ENCODE measurements around the gene IFI35. TPM values are rescaled to one million over a fixed set of nuclear protein-coding genes. Genes with fewer than 3 reads are reported as not detected.

IFI35 gene
- total and polyA plus RNA-seq, 3 donors from 2014 or later: 8.0 to 15.0 (median 12.7) TPM

- Histone ChIP-seq H3K4me1 (peaks cover 8% of the 10 kb centered on the region), H3K9me3 (no peaks in the 10 kb centered on the region), H3K4me3 (no peak overlapping the region), H3K27me3 (no peaks in the 10 kb centered on the region), H3K27ac (no peak overlapping the region), H3K36me3 (ENCODE audit: low read depth, missing control alignments) (no peaks in the 10 kb centered on the region)
- TF ChIP-seq CTCF (IDR thresholded peaks at IDR 0.05) (no peak), POLR2A (IDR thresholded peaks at IDR 0.05) (no peak)
- WGBS, 2 donors: 85 to 90% methylated on average over 2 to 3 of the region's 3 CpGs
- DNase-seq: no peak
- intact Hi-C loops (cut with DNase I; ENCODE audit: low total_unique reads): no loop called here
Observed at GRCh38 chr17:43031666-43032065, 25.1 kb downstream of the IFI35 start.

- intact Hi-C loops (cut with DNase I; ENCODE audit: low total_unique reads): no loop called here
- WGBS, 2 donors: 51 to 59% methylated on average over 12 of the region's 12 CpGs
- H3K4me3 ChIP-seq: no peak overlapping the region
- no peak for DNase-seq
- H3K27me3 ChIP-seq: no peaks in the 10 kb centered on the region
- TF ChIP-seq POLR2A (IDR thresholded peaks at IDR 0.05) (no peak), CTCF (IDR thresholded peaks at IDR 0.05) (no peak)
- H3K9me3 ChIP-seq: no peaks in the 10 kb centered on the region
- no peak overlapping the region for H3K27ac ChIP-seq
- H3K4me1 ChIP-seq: peaks cover 8% of the 10 kb centered on the region
- H3K36me3 ChIP-seq (ENCODE audit: low read depth, missing control alignments): no peaks in the 10 kb centered on the region
Observed at GRCh38 chr17:43033948-43034881, 27.6 kb downstream of the IFI35 start.

- H3K27me3 ChIP-seq: no peaks in the 10 kb centered on the region
- H3K27ac ChIP-seq: no peak overlapping the region
Observed at GRCh38 chr17:43034894-43035293, 28.3 kb downstream of the IFI35 start.

GRCh38 chr17:43039646-43040045 lies 33.1 kb downstream of the IFI35 start:
- Histone ChIP-seq H3K4me3 (no peak overlapping the region), H3K36me3 (ENCODE audit: low read depth, missing control alignments) (no peaks in the 10 kb centered on the region), H3K27ac (no peak overlapping the region), H3K4me1 (peaks cover under 1% of the 10 kb centered on the region), H3K9me3 (no peaks in the 10 kb centered on the region), H3K27me3 (no peaks in the 10 kb centered on the region)
- WGBS, 2 donors: 91 to 97% methylated on average over 2 of the region's 2 CpGs
- TF ChIP-seq CTCF (IDR thresholded peaks at IDR 0.05): no peak
- TF ChIP-seq POLR2A (IDR thresholded peaks at IDR 0.05): no peak
- no peak for DNase-seq
- intact Hi-C loops (cut with DNase I; ENCODE audit: low total_unique reads): no loop called here

More at GRCh38 chr17:43034894-43035293, 28.3 kb downstream of the IFI35 start:
- no peak for DNase-seq
- 80 to 87% methylated on average over 3 of the region's 3 CpGs for WGBS, 2 donors
- TF ChIP-seq POLR2A (IDR thresholded peaks at IDR 0.05) (no peak), CTCF (IDR thresholded peaks at IDR 0.05) (no peak)
- no peaks in the 10 kb centered on the region for H3K36me3 ChIP-seq (ENCODE audit: low read depth, missing control alignments)
- H3K4me1 ChIP-seq: peaks cover 8% of the 10 kb centered on the region
- no peak overlapping the region for H3K4me3 ChIP-seq
- no peaks in the 10 kb centered on the region for H3K9me3 ChIP-seq
- intact Hi-C loops (cut with DNase I; ENCODE audit: low total_unique reads): no loop called here
